HepG2 (cell line): ENCODE measurements around the gene CEBPE.

Experiments
- BHLHE40 ChIP-seq: IDR thresholded peaks from 2 replicates; pipeline ENCODE4 v1.6.1; 2011; ENCODE audit warnings: low read length, improper control_type of control experiment
- CTCF ChIP-seq: sonication (generic); formaldehyde crosslinking; IDR thresholded peaks from 2 replicates; pipeline ENCODE4 v1.5.0; 2020; ENCODE audit warnings: mild to moderate bottlenecking, missing genetic modification reagents, moderate library complexity
- HNF1B ChIP-seq: sonication (generic); formaldehyde crosslinking; IDR thresholded peaks from 2 replicates; pipeline ENCODE4 v1.5.1; 2020; ENCODE audit warnings: mild to moderate bottlenecking, moderate library complexity, missing genetic modification reagents
- MXD4 ChIP-seq: IDR thresholded peaks from 2 replicates; pipeline ENCODE4 v1.6.1; 2016; ENCODE audit warnings: mild to moderate bottlenecking, missing biosample characterization, missing genetic modification reagents
- NR2C2 ChIP-seq: sonication (generic); formaldehyde crosslinking; IDR thresholded peaks from 2 replicates; pipeline ENCODE4 v1.4.0; 2020; ENCODE audit warnings: missing genetic modification reagents, mild to moderate bottlenecking, moderate library complexity, borderline replicate concordance
- POLR2A ChIP-seq, 2 experiments: IDR thresholded peaks; 2 replicates each; pipeline ENCODE4 v1.6.1; 2011; ENCODE audit warnings: low read depth in 2 of 2, low read length in 2 of 2, mild to moderate bottlenecking in 1 of 2, moderate library complexity in 1 of 2; ENCODE audit not compliant: insufficient read depth in 1 of 2
- POLR2AphosphoS5 ChIP-seq: IDR thresholded peaks from 2 replicates; pipeline ENCODE4 v1.6.1; 2012; ENCODE audit warnings: low read depth, low read length
- SETDB1 ChIP-seq: sonication (generic); formaldehyde crosslinking; IDR thresholded peaks from 2 replicates; pipeline ENCODE4 v1.5.1; 2020; ENCODE audit warnings: missing genetic modification reagents, mild to moderate bottlenecking, borderline replicate concordance
- ZBTB49 ChIP-seq: sonication (generic); formaldehyde crosslinking; IDR thresholded peaks from 2 replicates; pipeline ENCODE4 v1.4.0; 2020; ENCODE audit warnings: missing genetic modification reagents, borderline replicate concordance
- ZFP90 ChIP-seq: sonication (generic); formaldehyde crosslinking; IDR thresholded peaks from 2 replicates; pipeline ENCODE4 v1.8.0; 2022; ENCODE audit warnings: missing genetic modification reagents, mild to moderate bottlenecking, inconsistent platforms, borderline replicate concordance
- ZNF10 ChIP-seq: sonication (generic); formaldehyde crosslinking; IDR thresholded peaks from 2 replicates; pipeline ENCODE4 v1.4.0; 2020; ENCODE audit warnings: mild to moderate bottlenecking, low read depth, missing genetic modification reagents, borderline replicate concordance
- ZNF672 ChIP-seq: sonication (generic); formaldehyde crosslinking; IDR thresholded peaks from 2 replicates; pipeline ENCODE4 v1.8.1; 2022; ENCODE audit warnings: missing genetic modification reagents
- TF ChIP-seq, protein P1 (sequence below): IDR thresholded peaks from 2 replicates; pipeline ENCODE4 v1.6.1; 2016; ENCODE audit warnings: mild to moderate bottlenecking, missing biosample characterization, missing genetic modification reagents

GRCh38 chr14:23126548-23127278 lies 7.7 kb upstream of the CEBPE start:
- TF ChIP-seq HNF1B: no peak
- no peak for TF ChIP-seq ZNF10 (CRISPR knock-in tag)
- no peak for TF ChIP-seq MXD4
- no peak for TF ChIP-seq ZBTB49 (CRISPR knock-in tag)
- TF ChIP-seq BHLHE40: no peak
- TF ChIP-seq NR2C2 (CRISPR knock-in tag): no peak
- TF ChIP-seq POLR2AphosphoS5: no peak
- TF ChIP-seq, protein P1, sequence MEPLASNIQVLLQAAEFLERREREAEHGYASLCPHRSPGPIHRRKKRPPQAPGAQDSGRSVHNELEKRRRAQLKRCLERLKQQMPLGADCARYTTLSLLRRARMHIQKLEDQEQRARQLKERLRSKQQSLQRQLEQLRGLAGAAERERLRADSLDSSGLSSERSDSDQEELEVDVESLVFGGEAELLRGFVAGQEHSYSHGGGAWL (CRISPR knock-in tag): no peak
- no peak for TF ChIP-seq ZNF672 (CRISPR knock-in tag)
- TF ChIP-seq CTCF: no peak
- TF ChIP-seq ZFP90: no peak
- TF ChIP-seq POLR2A (IDR thresholded peaks at IDR 0.05; ENCODE audit: insufficient read depth in 1 of 2, low read depth in 2 of 2, low read length in 2 of 2): no peak
- TF ChIP-seq SETDB1 (CRISPR knock-in tag): no peak
